ENCODE measurements around the gene CREB3L2. TPM values are rescaled to one million over a fixed set of nuclear protein-coding genes. Genes with fewer than 3 reads are reported as not detected.

CREB3L2 gene
- total RNA-seq, 1 donor from 2014 or later, result 65.9 TPM

DNA sequence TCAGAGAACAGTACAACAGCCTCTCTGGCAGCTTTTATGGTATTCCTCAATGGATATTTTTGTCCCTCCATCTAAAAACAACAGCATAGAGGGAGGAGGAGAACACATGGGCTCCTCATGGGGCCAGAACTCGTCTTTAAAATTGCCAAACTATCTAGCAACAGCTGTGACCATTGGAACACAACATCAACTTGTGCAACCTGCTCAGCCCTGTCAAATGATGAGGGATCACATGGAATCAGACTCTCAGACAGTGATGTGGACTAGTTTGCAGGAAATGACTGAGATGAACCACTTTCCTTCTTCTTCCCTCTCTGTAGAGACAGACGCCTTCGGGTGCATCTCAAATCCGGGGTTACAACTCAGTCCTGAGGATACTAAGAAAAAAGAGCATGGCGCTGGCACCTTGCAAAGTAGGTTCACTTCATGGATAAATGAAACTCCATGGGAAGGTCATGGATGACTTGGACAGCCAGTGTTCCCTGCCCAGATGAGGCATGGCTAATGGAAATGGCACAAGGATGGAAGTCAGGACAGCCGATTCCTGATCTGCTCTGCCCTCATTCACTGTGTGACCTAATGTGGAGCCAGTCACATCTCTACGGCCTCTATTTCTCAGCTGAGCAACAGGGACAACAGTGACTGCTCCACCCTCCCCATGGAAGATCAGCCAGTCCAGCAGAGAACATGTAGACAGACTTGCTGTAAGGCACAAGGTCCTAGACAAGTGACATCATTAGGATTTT, 130.5 kb downstream of the CREB3L2 start:
- Mint-ChIP-seq H3K27me3 (no peaks in the 10 kb centered on the region), H3K36me3 (ENCODE audit: insufficient read depth) (peaks cover 40% of the 10 kb centered on the region), H3K9me3 (ENCODE audit: low read depth) (peaks cover 8% of the 10 kb centered on the region), H3K27ac (no peak overlapping the region), H3K4me1 (ENCODE audit: low read depth) (no peaks in the 10 kb centered on the region), H3K4me3 (ENCODE audit: low read depth) (no peak overlapping the region)
- no peak for DNase-seq (ENCODE audit: low spot score, unreplicated experiment)
- TF ChIP-seq, protein P1, sequence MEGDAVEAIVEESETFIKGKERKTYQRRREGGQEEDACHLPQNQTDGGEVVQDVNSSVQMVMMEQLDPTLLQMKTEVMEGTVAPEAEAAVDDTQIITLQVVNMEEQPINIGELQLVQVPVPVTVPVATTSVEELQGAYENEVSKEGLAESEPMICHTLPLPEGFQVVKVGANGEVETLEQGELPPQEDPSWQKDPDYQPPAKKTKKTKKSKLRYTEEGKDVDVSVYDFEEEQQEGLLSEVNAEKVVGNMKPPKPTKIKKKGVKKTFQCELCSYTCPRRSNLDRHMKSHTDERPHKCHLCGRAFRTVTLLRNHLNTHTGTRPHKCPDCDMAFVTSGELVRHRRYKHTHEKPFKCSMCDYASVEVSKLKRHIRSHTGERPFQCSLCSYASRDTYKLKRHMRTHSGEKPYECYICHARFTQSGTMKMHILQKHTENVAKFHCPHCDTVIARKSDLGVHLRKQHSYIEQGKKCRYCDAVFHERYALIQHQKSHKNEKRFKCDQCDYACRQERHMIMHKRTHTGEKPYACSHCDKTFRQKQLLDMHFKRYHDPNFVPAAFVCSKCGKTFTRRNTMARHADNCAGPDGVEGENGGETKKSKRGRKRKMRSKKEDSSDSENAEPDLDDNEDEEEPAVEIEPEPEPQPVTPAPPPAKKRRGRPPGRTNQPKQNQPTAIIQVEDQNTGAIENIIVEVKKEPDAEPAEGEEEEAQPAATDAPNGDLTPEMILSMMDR (IDR thresholded peaks at IDR 0.05; ENCODE audit: unreplicated experiment), result no peak

DNA sequence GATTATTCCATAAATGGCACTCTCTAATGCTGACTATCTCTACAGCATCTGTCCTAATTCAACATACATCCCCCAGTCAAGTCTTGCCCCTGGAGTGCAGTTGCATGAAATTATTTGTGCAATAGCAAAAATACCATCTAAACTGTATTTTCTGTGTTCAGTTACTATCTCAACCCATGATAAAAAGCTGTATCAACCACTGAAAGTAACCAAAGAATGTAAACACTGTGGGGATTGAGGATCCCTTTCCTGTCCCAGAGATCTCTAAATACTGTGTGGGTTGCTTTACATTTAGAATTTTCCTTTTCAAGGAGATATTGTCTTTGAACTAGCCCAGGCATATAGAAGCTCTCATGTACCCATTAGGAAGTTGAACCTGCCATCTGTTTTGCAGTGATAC, 131.2 kb downstream of the CREB3L2 start:
- peaks cover 12% of the 10 kb centered on the region for H3K9me3 Mint-ChIP-seq (ENCODE audit: low read depth)
- TF ChIP-seq, protein P1 (IDR thresholded peaks at IDR 0.05; ENCODE audit: unreplicated experiment), result no peak
- H3K4me1 Mint-ChIP-seq (ENCODE audit: low read depth), result no peaks in the 10 kb centered on the region
- peaks cover 46% of the 10 kb centered on the region for H3K36me3 Mint-ChIP-seq (ENCODE audit: insufficient read depth)
- no peaks in the 10 kb centered on the region for H3K27me3 Mint-ChIP-seq
- no peak overlapping the region for H3K4me3 Mint-ChIP-seq (ENCODE audit: low read depth)
- H3K27ac Mint-ChIP-seq, result no peak overlapping the region
- no peak for DNase-seq (ENCODE audit: low spot score, unreplicated experiment)

GRCh38 chr7:137870078-137870477, 131.8 kb downstream of the CREB3L2 start:
- Mint-ChIP-seq H3K36me3 (ENCODE audit: insufficient read depth) (peaks cover 49% of the 10 kb centered on the region), H3K27me3 (no peaks in the 10 kb centered on the region)

GRCh38 chr7:137869260-137869659, 132.6 kb downstream of the CREB3L2 start:
- TF ChIP-seq, protein P1 (IDR thresholded peaks at IDR 0.05; ENCODE audit: unreplicated experiment), result no peak
- no peak overlapping the region for H3K27ac Mint-ChIP-seq
- peaks cover 16% of the 10 kb centered on the region for H3K9me3 Mint-ChIP-seq (ENCODE audit: low read depth)
- H3K36me3 Mint-ChIP-seq (ENCODE audit: insufficient read depth), result peaks cover 49% of the 10 kb centered on the region
- no peak for DNase-seq (ENCODE audit: low spot score, unreplicated experiment)
- no peaks in the 10 kb centered on the region for H3K4me1 Mint-ChIP-seq (ENCODE audit: low read depth)
- H3K4me3 Mint-ChIP-seq (ENCODE audit: low read depth), result no peak overlapping the region
- no peaks in the 10 kb centered on the region for H3K27me3 Mint-ChIP-seq

More at GRCh38 chr7:137870078-137870477, 131.8 kb downstream of the CREB3L2 start:
- TF ChIP-seq, protein P1 (IDR thresholded peaks at IDR 0.05; ENCODE audit: unreplicated experiment), result no peak
- H3K4me3 Mint-ChIP-seq (ENCODE audit: low read depth), result no peak overlapping the region
- no peak for DNase-seq (ENCODE audit: low spot score, unreplicated experiment)
- H3K27ac Mint-ChIP-seq, result no peak overlapping the region
- no peaks in the 10 kb centered on the region for H3K4me1 Mint-ChIP-seq (ENCODE audit: low read depth)
- peaks cover 16% of the 10 kb centered on the region for H3K9me3 Mint-ChIP-seq (ENCODE audit: low read depth)

GRCh38 chr7:137867289-137867688, 134.6 kb downstream of the CREB3L2 start:
- Mint-ChIP-seq H3K27ac (no peak overlapping the region), H3K27me3 (no peaks in the 10 kb centered on the region), H3K4me3 (ENCODE audit: low read depth) (no peak overlapping the region), H3K36me3 (ENCODE audit: insufficient read depth) (peaks cover 50% of the 10 kb centered on the region), H3K9me3 (ENCODE audit: low read depth) (peaks cover 16% of the 10 kb centered on the region), H3K4me1 (ENCODE audit: low read depth) (no peaks in the 10 kb centered on the region)
- TF ChIP-seq, protein P1 (IDR thresholded peaks at IDR 0.05; ENCODE audit: unreplicated experiment), result no peak
- no peak for DNase-seq (ENCODE audit: low spot score, unreplicated experiment)
